ENCODE results near the gene LRP4. TPM values are rescaled to one million over a fixed set of nuclear protein-coding genes. Genes with fewer than 3 reads are reported as not detected.

Gene LRP4
- total and polyA plus RNA-seq, 2 of the 13 experiments (the other 11 are each of a cell fraction or from before 2014, with no cell fraction given): 4.7 to 13.3 TPM

DNA sequence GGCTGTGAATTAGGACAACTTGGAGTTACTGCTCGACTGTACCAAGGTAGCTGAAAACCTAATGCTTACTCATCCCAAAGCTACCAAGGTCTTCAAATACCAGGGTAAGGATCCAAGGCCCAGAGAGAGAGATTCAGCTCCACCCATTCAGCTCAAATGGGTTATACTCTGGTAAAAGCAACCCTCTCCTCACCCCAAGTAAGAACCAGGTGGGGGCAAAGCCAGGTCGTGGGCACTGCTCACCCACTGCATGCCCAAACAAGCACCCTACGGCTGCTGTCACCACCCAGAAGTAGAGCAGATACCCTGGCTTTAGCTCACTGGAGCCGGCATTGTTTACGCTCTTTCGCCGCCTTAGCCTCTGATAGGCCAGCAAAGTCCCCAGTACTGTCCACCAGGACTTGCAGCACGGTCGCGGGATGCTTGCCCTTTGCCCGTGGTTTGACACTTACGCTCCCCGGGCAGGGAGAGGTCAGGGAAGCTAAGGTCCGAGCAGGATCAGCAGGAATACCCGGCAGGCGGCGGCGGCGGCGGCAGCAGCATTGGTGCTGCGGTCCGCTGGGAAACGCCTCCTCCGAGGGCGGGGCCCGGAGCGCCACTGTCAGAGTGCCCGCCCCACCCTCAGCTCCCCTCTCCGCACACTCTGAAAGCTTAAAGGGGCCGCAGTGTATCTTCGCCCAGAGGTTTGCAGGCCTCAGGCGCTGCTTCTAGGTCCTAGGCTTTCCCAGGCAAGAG lies 91.9 kb downstream of the LRP4 start:
- ChIA-PET POLR2A (interaction anchor here (0.8 to 1.5 kb wide), 11 partner anchors 11 to 361 kb away, joined by 3 to 16 read pairs (median 4); partner anchors contain the start of genes ARHGAP1, CKAP5, F2 and ZNF408), CTCF (ENCODE audit: low intra/inter-chr PET ratio, low total read pairs) (no interaction called here)
- BruUV-seq (replicated peaks): no TSS peak
- Histone ChIP-seq H3K27me3 (ENCODE audit: control insufficient read depth in 1 of 2, insufficient read depth in 2 of 2, low read length in 2 of 2) (no peaks in the 10 kb centered on the region), H3K36me3 (replicated peaks in 1 of 2; ENCODE audit: control insufficient read depth in 1 of 2, insufficient read depth in 2 of 2, low read length in 2 of 2) (peaks cover 0 to 4% of the 10 kb centered on the region in 2 experiments; a peak in 3 of 5 replicates), H3K4me1 (ENCODE audit: insufficient read depth, low read length) (peaks cover 64% of the 10 kb centered on the region), H3K4me3 (replicated peaks in 1 of 3; ENCODE audit: insufficient read depth in 1 of 3, low read depth in 2 of 3, low read length in 3 of 3) (peak overlapping the region; percentile 40 to 72 (median 47)), H3K9me3 (ENCODE audit: low read length) (no peaks in the 10 kb centered on the region), H3K4me2 (ENCODE audit: low read depth, low read length) (peak overlapping the region; percentile 93), H2AFZ (ENCODE audit: low read length) (no peak overlapping the region), H4K20me1 (ENCODE audit: insufficient read depth, low read length) (peaks cover 33% of the 10 kb centered on the region), H3K9ac (ENCODE audit: insufficient read depth, low read depth, low read length) (peak overlapping the region; percentile 57), H3K27ac (ENCODE audit: extremely low read length, insufficient read depth, low read length) (peak overlapping the region; percentile 58), H3K79me2 (ENCODE audit: insufficient read depth, low read length) (peaks cover 92% of the 10 kb centered on the region)
- DNase-seq (ENCODE audit: low spot score): peak; percentile 90
- WGBS (ENCODE audit: low lambda C conversion rate): 0% methylated on average over 18 of the region's 32 CpGs
- peak; percentile 99 for ATAC-seq
- intact Hi-C loops (cut with micrococcal nuclease; ENCODE audit: unreplicated experiment) (loop anchor here (1.0 kb wide), 1 partner anchor 20 kb away; the partner anchor contains the start of gene CKAP5), in situ Hi-C loops (cut with HindIII; ENCODE audit: extremely low pct_ligation_motif_present, low pct_unique_long_range_greater_than_20kb) (no loop called here)
- peak; percentile 49 for FAIRE-seq
- TF ChIP-seq MXI1 (IDR thresholded peaks at IDR 0.05; ENCODE audit: borderline replicate concordance, low read depth, low read length): peak; percentile 82; the same call in 1 of the 3 replicates
- no peak for TF ChIP-seq PHB2 (IDR thresholded peaks at IDR 0.05; ENCODE audit: partially characterized antibody)
- TF ChIP-seq, protein P1, sequence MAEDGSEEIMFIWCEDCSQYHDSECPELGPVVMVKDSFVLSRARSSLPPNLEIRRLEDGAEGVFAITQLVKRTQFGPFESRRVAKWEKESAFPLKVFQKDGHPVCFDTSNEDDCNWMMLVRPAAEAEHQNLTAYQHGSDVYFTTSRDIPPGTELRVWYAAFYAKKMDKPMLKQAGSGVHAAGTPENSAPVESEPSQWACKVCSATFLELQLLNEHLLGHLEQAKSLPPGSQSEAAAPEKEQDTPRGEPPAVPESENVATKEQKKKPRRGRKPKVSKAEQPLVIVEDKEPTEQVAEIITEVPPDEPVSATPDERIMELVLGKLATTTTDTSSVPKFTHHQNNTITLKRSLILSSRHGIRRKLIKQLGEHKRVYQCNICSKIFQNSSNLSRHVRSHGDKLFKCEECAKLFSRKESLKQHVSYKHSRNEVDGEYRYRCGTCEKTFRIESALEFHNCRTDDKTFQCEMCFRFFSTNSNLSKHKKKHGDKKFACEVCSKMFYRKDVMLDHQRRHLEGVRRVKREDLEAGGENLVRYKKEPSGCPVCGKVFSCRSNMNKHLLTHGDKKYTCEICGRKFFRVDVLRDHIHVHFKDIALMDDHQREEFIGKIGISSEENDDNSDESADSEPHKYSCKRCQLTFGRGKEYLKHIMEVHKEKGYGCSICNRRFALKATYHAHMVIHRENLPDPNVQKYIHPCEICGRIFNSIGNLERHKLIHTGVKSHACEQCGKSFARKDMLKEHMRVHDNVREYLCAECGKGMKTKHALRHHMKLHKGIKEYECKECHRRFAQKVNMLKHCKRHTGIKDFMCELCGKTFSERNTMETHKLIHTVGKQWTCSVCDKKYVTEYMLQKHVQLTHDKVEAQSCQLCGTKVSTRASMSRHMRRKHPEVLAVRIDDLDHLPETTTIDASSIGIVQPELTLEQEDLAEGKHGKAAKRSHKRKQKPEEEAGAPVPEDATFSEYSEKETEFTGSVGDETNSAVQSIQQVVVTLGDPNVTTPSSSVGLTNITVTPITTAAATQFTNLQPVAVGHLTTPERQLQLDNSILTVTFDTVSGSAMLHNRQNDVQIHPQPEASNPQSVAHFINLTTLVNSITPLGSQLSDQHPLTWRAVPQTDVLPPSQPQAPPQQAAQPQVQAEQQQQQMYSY (CRISPR knock-in tag; IDR thresholded peaks at IDR 0.05): peak; percentile 82; the same call in 1 of the 2 replicates
- peak; percentile 73; the same call in 1 of the 2 replicates for TF ChIP-seq RFXAP (CRISPR knock-in tag; IDR thresholded peaks at IDR 0.05; ENCODE audit: borderline replicate concordance)
- no peak for TF ChIP-seq ZNF761 (CRISPR knock-in tag; conservative IDR thresholded peaks at IDR 0.05)
- TF ChIP-seq, protein P2, sequence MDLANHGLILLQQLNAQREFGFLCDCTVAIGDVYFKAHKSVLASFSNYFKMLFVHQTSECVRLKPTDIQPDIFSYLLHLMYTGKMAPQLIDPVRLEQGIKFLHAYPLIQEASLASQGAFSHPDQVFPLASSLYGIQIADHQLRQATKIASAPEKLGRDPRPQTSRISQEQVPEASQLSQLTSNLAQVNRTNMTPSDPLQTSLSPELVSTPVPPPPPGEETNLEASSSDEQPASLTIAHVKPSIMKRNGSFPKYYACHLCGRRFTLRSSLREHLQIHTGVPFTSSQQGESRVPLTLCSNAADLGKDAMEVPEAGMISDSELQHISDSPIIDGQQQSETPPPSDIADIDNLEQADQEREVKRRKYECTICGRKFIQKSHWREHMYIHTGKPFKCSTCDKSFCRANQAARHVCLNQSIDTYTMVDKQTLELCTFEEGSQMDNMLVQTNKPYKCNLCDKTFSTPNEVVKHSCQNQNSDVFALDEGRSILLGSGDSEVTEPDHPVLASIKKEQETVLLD (CRISPR knock-in tag; IDR thresholded peaks at IDR 0.05; ENCODE audit: low read depth): 0 out of 2 replicates have a peak, but pooled peaks have one; percentile 52
- TF ChIP-seq, protein P3, sequence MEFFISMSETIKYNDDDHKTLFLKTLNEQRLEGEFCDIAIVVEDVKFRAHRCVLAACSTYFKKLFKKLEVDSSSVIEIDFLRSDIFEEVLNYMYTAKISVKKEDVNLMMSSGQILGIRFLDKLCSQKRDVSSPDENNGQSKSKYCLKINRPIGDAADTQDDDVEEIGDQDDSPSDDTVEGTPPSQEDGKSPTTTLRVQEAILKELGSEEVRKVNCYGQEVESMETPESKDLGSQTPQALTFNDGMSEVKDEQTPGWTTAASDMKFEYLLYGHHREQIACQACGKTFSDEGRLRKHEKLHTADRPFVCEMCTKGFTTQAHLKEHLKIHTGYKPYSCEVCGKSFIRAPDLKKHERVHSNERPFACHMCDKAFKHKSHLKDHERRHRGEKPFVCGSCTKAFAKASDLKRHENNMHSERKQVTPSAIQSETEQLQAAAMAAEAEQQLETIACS (CRISPR knock-in tag; IDR thresholded peaks at IDR 0.05): no peak
- peak; percentile 84 for TF ChIP-seq KMT2B (CRISPR knock-in tag; IDR thresholded peaks at IDR 0.05)
- TF ChIP-seq KDM1A (CRISPR knock-in tag; IDR thresholded peaks at IDR 0.05): peak; percentile 84
- peak; percentile 96 for TF ChIP-seq CBFB (CRISPR knock-in tag; IDR thresholded peaks at IDR 0.05)
- TF ChIP-seq, protein P4, sequence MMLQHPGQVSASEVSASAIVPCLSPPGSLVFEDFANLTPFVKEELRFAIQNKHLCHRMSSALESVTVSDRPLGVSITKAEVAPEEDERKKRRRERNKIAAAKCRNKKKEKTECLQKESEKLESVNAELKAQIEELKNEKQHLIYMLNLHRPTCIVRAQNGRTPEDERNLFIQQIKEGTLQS (CRISPR knock-in tag; IDR thresholded peaks at IDR 0.05): no peak
- TF ChIP-seq TARDBP (CRISPR knock-in tag; IDR thresholded peaks at IDR 0.05): peak; percentile 84
- TF ChIP-seq, protein P5, sequence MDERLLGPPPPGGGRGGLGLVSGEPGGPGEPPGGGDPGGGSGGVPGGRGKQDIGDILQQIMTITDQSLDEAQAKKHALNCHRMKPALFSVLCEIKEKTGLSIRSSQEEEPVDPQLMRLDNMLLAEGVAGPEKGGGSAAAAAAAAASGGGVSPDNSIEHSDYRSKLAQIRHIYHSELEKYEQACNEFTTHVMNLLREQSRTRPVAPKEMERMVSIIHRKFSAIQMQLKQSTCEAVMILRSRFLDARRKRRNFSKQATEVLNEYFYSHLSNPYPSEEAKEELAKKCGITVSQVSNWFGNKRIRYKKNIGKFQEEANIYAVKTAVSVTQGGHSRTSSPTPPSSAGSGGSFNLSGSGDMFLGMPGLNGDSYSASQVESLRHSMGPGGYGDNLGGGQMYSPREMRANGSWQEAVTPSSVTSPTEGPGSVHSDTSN (CRISPR knock-in tag; IDR thresholded peaks at IDR 0.05): no peak
- no peak; the same call in 1 of the 2 replicates for TF ChIP-seq ZNF556 (CRISPR knock-in tag; IDR thresholded peaks at IDR 0.05; ENCODE audit: borderline replicate concordance)
- no peak for TF ChIP-seq PCBP1 (IDR thresholded peaks at IDR 0.05; ENCODE audit: borderline replicate concordance, low read depth, low read length)
- TF ChIP-seq RNF2 (conservative IDR thresholded peaks at IDR 0.05; ENCODE audit: low read depth): no peak

Data from HepG2 (cell line).